ENCODE results near the gene COTL1.

DNA sequence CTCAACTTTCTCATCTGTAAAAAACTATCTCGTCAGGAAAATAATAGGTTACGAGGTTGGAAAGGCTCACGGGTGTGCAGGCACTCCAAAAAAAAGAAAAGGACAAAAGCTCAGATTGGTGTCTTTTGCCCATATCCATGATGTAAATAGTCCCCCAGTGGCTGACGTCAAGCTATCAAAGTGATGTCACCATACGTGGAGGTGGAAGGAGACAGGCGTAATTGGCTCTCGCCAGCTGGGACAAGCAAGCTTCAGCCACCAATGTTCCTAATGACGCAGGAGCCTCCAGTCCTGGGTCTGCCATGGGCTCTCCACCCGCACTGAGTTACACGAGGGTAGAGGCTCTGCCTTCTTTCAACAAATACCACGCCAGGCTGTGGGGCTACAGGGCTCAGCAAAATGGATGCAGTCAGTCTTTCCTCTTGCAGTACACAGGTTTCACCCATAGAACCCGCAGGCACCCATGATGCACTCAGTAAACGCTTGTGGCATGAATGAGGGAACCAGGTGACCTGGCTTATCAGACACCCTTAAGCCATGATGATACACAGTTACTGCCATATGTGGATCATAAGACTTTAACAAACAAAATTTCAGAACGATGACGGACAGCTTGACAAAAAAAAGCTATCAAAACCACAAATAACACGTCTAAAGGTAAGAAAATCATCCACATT, 50.5 kb downstream of the COTL1 start:
- TF ChIP-seq, protein P1, sequence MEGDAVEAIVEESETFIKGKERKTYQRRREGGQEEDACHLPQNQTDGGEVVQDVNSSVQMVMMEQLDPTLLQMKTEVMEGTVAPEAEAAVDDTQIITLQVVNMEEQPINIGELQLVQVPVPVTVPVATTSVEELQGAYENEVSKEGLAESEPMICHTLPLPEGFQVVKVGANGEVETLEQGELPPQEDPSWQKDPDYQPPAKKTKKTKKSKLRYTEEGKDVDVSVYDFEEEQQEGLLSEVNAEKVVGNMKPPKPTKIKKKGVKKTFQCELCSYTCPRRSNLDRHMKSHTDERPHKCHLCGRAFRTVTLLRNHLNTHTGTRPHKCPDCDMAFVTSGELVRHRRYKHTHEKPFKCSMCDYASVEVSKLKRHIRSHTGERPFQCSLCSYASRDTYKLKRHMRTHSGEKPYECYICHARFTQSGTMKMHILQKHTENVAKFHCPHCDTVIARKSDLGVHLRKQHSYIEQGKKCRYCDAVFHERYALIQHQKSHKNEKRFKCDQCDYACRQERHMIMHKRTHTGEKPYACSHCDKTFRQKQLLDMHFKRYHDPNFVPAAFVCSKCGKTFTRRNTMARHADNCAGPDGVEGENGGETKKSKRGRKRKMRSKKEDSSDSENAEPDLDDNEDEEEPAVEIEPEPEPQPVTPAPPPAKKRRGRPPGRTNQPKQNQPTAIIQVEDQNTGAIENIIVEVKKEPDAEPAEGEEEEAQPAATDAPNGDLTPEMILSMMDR (CRISPR knock-in tag; IDR thresholded peaks at IDR 0.05) = no peak
- no peak for TF ChIP-seq SMC3 (IDR thresholded peaks at IDR 0.05; ENCODE audit: low read length)
